Stimulated activated CD8-positive, alpha-beta memory T cell treated with anti-CD3 and anti-CD28 coated beads, Interleukin-2, amount 100 ng/mL, for 1 hour (primary cell): ENCODE measurements around the gene CADM3.

Experiments
- DNase-seq, 2 donors: peaks; one replicate each; pipeline ENCODE4 v3.0.0-alpha.2; 2020; ENCODE audit warnings: low read depth in 2 of 2

The CADM3 gene

DNA sequence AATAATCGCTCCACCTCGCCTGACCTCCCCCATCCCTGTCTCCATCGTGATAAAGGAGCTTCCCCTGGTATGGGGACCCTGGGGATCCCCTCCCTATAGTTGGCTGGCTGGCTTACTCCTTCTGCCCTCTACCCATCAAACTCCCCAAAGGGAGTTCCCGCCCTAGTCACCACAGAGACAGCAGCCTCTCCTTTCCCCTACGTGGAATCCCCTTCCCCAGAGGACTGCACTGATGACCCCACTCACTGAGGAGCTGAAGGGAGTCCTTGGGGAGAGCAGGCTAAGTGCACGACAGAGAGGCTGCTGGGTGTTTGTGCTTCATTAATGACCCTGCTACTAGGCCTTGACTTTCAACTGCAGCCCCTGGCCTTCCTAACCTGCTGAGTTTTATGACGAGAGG lies 1.9 kb downstream of the CADM3 start:
- no peak for DNase-seq

DNA sequence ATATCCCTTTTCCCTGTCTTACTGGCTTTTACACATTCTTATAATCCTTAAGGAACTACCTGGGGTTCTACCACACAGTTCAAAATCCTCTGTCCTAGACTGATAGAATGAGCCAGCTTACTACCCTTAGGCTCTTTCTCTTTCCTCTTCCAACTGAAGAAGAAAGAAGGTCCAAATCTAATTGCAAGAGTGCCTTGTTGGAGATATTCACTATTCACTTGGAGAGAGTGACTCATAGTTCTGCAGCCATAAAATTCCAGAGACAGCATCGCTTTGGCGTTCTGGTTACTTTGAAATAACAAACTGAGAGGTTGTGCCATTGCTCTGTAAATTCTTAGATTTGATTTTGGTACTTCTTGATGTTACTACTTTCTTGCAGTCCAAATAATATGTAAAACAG lies 4.2 kb downstream of the CADM3 start:
- no peak for DNase-seq

DNA sequence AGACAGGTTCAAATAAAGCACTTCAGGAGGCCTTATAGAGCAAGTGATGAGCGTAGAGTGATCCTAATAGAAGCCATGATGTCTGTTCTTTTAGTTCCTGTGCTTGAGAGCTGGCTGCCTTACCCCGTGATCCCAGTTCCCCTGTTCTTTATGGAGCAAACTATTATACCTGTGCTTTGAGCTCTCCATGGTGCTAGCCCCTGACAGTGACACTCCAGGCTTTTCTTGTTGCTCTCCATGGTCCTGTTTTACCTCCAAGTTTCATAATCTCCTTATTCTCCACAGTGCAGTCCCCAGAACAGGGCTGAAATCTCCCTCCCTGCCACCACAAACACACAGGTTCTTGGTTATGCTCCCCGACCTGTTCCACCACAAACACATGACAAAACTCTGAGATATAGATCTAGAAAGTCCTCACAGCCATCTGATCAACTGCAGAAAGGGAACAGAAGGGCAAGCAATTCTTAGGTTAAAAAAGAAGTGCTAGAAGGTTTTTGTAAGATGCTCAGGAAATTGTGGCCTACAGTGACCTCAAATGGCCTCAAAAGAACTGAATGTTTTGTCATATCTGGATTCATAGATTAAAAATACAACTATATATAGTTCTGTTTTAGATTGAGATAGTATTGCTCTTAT lies 6.0 kb downstream of the CADM3 start:
- no peak for DNase-seq

DNA sequence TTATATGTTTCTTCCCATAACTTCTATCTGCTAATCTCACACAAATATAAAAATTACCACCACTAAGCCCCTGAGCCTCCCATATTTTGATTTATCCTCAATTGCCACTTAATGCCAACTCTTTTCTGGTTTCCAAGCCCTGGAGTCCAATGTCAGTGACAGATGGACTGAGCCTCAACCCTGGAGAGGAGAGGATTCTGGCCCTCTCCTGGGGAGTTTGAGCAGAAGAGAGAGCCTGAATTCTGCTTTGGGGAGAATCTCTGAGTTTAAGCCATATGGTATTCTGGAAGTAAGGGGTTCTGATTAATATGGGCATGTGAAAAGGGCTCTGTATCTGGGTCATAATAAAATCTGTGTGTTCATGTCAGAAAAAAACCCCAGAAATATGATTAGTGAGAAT lies 8.5 kb downstream of the CADM3 start:
- no peak for DNase-seq

DNA sequence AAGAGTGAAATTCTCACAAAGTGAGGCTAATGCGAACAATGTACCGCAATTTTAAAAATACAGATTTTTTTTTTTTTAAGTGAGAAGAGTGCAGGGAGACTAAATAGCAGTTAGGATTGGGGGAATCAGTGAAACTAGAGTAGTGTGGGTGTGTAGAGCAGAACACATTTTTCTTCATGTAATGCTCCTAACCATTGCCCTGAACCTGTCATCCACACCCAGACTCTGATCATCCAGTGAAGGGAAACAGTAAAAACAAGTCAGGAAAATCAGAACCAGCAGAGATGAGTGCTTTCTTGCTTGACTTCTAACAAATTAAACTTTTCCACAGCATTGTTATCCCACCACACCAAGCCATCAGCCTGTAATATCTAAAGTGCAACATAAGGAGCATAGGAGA lies 9.1 kb downstream of the CADM3 start:
- no peak for DNase-seq

DNA sequence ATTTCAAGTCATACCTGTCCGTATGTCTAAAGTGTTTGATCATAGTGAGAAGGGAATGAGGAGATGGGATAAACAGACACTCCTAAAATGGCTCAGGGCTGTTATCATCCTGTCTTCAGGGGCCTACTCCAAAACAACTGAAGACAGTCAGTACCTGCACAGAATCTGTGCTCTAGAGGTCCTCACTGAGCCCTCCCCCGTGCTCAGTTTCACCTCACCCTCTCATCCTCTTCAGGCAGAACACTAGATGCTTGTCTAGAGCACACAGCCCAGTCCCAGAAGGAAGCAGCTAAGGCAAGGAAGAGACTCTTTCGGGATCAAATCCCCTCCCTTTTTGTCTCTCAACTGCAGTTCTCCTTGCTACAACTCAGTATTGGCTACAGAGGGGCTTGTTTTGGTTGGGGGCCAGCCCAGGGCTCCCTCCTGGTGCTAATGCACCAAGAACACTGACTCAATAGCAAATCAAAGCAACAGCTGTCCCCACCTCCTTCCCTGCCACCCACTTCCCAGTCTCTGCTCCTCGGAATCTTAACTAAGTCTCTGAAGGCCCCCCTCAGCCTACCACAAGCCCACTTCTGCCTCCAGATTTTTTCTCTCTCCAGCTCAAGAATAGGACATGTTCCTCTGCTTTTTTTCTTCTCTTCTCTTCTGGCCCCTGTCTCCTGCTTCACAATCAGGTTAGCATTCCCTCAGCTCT lies 10.1 kb downstream of the CADM3 start:
- no peak for DNase-seq

DNA sequence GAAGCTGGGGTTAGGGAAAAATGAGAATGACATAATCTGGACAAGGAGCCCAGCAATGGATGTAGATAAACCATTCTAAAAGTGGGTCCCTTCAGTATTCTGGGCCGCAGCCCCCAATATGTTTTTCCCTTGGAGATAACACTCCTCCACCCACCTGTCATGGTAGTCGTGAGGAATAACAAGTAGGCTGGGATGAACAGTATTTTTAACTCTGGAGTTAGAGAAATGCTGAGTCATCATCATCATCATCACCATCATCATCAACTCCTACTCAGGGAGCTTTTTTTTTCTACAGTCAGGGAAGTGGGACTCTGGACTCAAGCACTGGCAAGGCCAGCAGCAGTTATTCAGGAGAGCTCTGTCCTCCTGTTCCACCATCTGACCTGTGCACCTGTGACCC lies 12.8 kb downstream of the CADM3 start:
- no peak for DNase-seq

DNA sequence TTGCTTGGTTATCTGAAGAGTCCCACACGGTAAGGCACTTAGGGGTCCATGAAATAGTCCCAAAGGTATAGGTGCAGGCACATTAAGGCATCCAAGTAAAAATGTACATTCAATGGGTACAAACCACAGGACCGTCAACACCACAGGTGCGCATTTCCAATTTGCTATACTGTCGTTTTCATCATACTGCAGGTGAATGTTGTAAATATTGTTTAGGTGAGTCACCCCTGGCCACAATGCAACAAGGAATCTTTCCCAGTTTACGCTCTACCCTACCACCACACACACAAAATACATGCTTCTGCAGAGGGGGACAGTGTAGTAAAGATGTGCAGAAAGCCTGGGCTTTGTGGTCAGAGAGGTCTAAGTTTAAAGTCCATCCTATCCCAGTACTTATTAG lies 13.7 kb downstream of the CADM3 start:
- no peak for DNase-seq

DNA sequence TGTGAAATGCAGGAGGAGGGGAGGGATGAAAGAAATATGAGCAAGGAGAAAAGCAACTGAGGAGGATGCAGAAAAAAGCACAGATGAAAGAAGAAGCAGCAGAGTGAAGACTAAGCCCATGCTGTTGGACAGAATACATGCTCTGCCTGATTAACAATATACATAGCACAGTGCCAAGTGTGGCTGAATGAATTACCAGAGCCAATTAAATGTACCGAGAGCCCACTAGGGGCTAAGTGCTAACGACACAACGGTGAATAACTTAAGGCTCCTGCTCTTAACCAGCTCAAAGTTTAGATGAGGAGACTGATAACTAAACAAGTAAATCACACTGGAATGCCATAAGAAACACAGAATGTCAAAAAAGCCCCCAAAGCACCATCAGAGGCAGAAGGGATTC lies 15.6 kb downstream of the CADM3 start:
- no peak for DNase-seq

DNA sequence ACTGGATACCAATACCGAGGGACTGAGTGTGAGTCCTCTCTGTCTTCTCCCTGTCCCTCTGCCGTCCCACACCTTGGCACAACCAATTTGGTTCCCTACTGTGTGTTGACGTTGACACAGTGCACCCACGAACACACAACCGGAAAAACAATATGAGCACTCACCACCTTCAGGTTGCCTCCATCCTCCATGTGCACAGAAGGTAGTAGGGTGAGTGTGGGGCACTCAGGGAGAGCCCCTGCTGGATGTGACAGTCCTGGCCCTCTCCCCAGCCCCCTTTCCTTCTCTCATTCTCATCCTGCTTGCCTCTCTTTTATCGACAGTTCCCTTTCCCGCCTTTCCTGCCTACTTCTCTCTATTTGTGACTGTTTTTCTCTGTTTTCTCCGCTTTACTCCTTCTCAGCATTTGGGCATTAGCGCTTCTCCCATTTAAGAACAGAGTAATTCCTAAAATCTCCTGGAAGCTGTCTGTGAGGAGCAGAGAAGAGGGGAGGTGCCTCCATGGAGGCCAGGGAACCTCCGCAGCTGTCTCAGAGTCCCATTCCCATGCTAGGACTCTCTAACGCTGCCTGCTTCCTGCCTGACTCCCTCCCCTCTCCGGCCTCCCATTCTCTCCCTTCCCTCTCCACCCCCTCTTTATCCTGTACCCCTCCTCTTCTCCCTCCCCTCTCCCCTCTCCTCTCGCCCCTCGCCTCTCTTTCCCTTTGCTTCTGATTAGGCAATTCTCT lies 16.4 kb downstream of the CADM3 start:
- DNase-seq, result no peak

DNA sequence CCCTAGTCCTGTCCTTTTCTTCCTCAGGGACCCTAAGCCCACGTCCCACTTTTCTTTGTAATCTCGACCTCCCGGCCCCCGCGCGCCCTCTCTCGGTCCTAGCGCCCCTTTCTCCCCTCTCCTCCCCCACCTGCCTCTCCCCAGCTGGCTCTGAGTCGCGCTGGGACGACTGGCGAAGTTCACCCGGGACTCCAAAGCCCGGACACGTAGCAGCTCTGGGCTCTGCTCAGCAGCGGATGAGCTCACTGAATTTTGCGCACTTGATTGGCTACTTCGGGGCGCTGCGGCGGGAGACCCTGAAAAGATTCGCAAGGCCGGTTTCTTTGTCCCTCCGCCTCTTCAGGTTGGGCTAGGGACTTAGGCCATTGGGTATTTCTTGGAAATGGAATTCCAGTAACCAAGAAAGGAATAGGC lies 17.0 kb downstream of the CADM3 start:
- no peak for DNase-seq

DNA sequence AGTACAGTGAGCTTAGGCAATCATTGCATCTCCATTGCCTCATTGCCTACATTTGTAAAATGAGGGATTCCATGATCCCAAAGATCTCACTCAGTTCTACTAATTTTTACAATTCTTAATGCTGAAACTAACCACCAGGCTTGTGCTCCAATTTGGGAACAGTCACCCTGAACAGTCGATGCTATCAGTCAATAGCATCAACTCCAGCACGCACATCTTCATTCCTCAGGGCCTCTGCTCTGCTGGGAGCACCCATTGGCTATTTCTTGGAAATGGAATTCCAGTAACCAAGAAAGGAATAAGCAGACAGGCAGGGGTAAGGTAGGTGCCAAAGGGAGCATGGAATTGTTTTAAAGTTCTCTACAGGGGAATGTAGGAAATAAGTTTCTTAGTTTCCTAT lies 19.0 kb downstream of the CADM3 start:
- DNase-seq, result no peak

DNA sequence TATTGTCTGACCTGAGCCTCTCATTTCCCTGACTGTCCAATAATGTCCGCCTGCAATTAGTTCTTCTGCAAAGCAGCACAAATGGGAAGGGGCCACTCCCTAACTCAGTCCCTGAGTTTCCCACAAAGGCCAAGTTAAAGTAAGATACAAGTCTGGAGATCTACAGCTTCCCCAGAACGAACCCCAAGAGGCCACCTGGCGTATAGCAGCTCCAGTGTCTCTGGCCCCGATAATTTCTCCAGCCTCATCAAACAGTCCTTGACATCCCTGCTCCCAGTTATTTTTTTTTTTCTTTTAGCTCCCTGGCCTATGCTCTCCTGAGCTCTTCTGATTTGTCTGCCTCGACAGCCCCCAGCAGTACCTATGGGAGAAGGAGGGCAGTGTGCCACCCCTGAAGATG lies 25.1 kb downstream of the CADM3 start:
- no peak for DNase-seq

DNA sequence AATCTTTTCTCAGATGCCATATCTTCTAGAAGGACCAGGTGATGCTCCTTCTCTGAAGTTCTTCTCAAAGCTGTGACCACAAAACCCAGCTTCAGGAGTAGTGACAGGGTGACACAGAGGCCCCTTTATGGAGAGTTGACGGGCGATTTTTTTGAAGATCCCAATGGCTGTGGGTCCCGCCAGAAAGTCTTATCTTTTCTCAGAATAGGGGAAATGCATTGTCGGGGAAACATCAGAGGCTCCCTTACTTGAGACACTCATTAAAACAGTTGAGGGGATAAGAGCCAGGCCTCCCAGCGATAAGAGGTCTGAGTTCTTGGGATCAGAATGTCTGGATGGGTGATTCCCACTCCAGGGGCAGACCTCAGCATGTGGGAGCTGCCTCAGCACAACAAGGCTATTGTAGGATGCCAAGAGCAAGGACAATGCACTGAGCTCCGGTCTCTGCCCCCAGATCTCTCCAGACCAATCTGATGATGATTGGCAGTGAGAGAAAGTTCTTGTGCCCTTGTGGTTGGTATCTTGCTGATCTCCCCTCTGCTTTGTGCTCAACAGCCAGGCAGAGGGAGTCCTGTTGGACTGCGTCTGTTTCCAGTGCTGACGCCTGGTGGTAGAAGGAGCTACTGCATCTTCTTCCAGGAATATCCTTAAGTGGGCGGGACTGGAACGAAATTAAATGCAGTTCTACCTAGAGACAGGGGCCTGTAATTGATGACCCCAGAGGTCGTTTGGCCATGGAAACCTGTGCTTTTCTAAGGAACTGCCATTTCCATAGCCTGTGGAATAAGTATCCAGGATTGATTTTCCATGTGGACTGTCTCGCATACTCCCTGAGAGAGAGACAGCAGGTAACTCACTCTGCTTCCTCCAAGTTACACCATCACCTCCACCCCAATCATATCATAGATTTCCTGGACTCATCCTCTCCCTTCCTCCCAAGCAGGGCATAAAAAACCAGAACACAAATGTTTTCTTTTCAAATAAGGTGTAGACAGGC lies 26.4 kb downstream of the CADM3 start:
- DNase-seq, result no peak

DNA sequence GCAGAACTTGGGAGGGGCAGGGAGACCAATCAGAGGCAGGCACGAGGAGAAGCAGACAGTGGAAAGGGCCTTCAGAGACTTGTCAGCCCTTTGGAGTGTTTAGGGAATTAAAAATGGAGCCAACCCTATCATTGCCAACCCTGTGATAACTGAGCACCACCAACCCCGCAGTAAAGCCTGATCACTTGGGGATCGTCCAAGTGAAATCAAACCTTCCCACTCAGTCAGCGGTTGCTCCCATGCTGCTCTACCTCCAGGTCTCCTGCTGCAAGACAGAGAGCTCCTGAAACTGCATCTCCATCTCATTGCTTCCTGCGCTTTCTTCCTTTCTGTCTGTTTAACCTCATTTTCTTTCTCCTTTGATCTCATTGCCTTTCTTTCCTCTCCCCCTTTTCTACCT lies 28.5 kb downstream of the CADM3 start:
- no peak for DNase-seq

DNA sequence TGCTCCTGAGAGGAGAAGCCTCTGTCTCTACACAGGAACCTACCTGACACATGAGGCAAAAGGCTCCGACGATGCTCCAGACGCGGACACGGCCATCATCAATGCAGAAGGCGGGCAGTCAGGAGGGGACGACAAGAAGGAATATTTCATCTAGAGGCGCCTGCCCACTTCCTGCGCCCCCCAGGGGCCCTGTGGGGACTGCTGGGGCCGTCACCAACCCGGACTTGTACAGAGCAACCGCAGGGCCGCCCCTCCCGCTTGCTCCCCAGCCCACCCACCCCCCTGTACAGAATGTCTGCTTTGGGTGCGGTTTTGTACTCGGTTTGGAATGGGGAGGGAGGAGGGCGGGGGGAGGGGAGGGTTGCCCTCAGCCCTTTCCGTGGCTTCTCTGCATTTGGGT lies 29.4 kb downstream of the CADM3 start:
- no peak for DNase-seq

DNA sequence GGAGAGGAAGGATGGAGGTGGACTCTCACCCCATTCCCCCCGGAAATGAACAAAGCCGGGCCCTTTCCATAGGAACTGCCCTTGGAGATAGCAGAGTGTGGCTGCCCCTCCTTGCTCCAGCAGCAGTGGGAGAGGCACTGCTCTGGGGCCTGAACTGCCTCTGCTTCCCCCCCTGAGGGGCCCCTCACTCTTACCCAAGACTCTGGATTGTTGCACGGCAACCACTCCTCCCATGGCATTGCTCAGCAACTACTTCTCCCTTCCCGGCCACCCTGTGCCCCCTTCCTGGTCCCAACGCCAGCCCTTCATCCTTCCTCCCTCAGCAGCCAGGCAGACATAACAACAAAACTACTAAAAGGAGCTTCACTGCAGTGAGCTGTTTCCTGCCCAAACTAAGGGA lies 30.2 kb downstream of the CADM3 start:
- no peak for DNase-seq

DNA sequence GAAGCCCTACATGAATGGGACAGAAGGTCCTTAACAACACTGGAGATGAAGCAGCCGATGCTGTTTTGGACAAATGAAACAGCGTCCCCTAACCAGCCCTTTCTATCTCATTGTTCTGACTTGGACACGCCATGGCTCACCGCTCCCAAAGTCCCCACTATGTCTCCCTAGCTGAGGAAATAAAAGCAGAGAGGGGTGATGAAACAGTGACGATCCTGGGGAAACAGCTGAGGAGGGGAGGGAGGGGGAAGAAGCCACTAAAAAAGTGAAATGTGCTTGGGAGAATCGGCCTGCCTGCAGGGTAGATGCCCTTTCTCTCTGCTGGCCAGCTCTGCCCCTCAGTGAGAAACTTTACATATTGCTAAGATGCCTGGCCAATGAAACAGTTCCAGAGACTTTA lies 32.2 kb downstream of the CADM3 start:
- DNase-seq, result no peak

DNA sequence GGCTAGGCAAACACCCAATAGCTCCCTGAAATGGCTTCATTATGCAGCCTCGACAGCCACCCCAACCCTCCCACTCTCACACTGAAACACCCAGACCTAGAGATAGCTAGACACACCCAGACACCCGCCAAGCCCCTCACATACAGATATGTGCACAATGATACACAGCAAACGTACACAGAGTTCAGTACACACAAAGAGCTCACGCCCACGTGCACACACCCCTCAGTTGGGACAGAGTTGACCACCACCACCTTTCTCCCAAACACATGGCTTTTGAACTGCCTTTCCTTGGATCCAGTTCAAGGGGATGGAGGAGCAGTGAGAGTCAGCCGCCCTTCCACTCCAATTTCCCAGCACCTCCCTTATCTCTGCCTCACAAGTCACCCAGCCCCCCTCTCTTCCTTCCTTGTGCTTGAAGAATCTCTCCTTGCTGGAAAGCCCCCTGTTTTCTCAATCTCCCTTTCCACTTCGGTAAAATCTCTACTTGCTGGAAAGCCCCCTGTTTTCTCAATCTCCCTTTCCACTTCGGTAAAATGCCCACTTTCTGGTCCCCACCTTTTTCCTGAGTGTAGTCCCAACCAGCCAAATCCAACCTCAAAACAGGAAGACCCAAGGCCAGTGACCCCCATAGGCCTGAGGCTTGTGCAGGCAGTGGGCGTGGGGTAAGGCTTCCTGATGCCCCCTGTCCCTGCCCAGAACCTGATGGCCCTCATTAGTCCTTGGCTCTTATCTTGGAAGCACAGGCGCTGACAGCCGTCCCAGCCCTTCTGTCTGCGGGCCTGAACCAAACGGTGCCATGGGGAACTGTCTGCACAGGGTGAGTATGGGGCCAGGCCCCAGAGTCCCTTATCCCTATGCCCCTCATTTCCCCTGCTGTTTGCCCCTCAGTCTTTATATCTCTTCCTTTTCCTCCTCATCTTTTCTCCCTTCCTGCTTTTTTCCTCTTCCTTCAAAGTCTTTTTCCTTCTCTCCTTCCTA lies 33.0 kb downstream of the CADM3 start, which contains the start of gene ACKR1:
Gene ACKR1, plus strand, starts transcription at position 715 of the 981 bp plus-strand sequence. Its CDS starts 85 bp downstream, at position 800.
- no peak for DNase-seq

DNA sequence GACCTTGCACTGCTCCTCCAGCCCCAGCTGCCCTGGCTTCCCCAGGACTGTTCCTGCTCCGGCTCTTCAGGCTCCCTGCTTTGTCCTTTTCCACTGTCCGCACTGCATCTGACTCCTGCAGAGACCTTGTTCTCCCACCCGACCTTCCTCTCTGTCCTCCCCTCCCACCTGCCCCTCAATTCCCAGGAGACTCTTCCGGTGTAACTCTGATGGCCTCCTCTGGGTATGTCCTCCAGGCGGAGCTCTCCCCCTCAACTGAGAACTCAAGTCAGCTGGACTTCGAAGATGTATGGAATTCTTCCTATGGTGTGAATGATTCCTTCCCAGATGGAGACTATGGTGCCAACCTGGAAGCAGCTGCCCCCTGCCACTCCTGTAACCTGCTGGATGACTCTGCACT lies 33.8 kb downstream of the CADM3 start:
- no peak for DNase-seq

DNA sequence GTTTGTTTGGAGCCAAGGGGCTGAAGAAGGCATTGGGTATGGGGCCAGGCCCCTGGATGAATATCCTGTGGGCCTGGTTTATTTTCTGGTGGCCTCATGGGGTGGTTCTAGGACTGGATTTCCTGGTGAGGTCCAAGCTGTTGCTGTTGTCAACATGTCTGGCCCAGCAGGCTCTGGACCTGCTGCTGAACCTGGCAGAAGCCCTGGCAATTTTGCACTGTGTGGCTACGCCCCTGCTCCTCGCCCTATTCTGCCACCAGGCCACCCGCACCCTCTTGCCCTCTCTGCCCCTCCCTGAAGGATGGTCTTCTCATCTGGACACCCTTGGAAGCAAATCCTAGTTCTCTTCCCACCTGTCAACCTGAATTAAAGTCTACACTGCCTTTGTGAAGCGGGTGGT lies 34.7 kb downstream of the CADM3 start:
- no peak for DNase-seq
